HEK293T (cell line): ENCODE data around the gene NCF4.

Experiments used
- CTCF ChIA-PET: fragments of 350-600 bp; formaldehyde crosslinking; extraction: SDS; loops from one replicate; lab custom pipeline; 2021; ENCODE audit warnings: antibody characterized with exemption, inconsistent platforms; lab: Yijun Ruan, JAX
- POLR2A ChIA-PET: fragments of 350-600 bp; formaldehyde crosslinking; extraction: SDS; loops from one replicate; lab custom pipeline; 2020; ENCODE audit warnings: antibody characterized with exemption, inconsistent platforms; lab: Yijun Ruan, JAX
- DNase-seq: peaks from one replicate; pipeline ENCODE4 v3.0.0; 2012; ENCODE audit warnings: mixed read lengths; ENCODE audit errors: extremely low spot score
- ARNT ChIP-seq: fragments of 450-650 bp; IDR thresholded peaks from 2 replicates; pipeline ENCODE4 v1.6.1; 2017; ENCODE audit warnings: mild to moderate bottlenecking
- BHLHE40 ChIP-seq: fragments of 450-650 bp; IDR thresholded peaks from 2 replicates; pipeline ENCODE4 v1.6.1; 2016; ENCODE audit warnings: mild to moderate bottlenecking, moderate library complexity, borderline replicate concordance
- CTBP1 ChIP-seq: fragments of 450-650 bp; IDR thresholded peaks from 2 replicates; pipeline ENCODE4 v1.6.1; 2016; ENCODE audit warnings: borderline replicate concordance
- ELF4 ChIP-seq: fragments of 450-650 bp; IDR thresholded peaks from 2 replicates; pipeline ENCODE4 v1.6.1; 2017; ENCODE audit warnings: antibody characterized with exemption
- FOXA1 ChIP-seq: fragments of 450-650 bp; IDR thresholded peaks from 2 replicates; pipeline ENCODE4 v1.6.1; 2016; ENCODE audit warnings: mild to moderate bottlenecking
- FOXK2 ChIP-seq: fragments of 450-650 bp; IDR thresholded peaks from 2 replicates; pipeline ENCODE4 v1.6.1; 2016; ENCODE audit warnings: mild to moderate bottlenecking
- FOXM1 ChIP-seq: fragments of 450-650 bp; IDR thresholded peaks from 2 replicates; pipeline ENCODE4 v1.6.1; 2017; ENCODE audit warnings: mild to moderate bottlenecking, borderline replicate concordance
- HDGF ChIP-seq: fragments of 450-650 bp; IDR thresholded peaks from 2 replicates; pipeline ENCODE4 v1.6.1; 2017; ENCODE audit warnings: antibody characterized with exemption, borderline replicate concordance
- L3MBTL2 ChIP-seq: fragments of 450-650 bp; conservative IDR thresholded peaks from 2 replicates; pipeline ENCODE4 v1.6.1; 2016; ENCODE audit warnings: mild to moderate bottlenecking
- LEF1 ChIP-seq: fragments of 450-650 bp; IDR thresholded peaks from 2 replicates; pipeline ENCODE4 v1.6.1; 2017; ENCODE audit warnings: mild to moderate bottlenecking, borderline replicate concordance
- NFRKB ChIP-seq: fragments of 450-650 bp; IDR thresholded peaks from 2 replicates; pipeline ENCODE4 v1.6.1; 2016; ENCODE audit warnings: mild to moderate bottlenecking, moderate library complexity
- SP1 ChIP-seq: fragments of 450-650 bp; IDR thresholded peaks from 2 replicates; pipeline ENCODE4 v1.6.1; 2017
- SUZ12 ChIP-seq: fragments of 450-650 bp; IDR thresholded peaks from 2 replicates; pipeline ENCODE4 v1.6.1; 2016; ENCODE audit warnings: mild to moderate bottlenecking
- TARDBP ChIP-seq: fragments of 450-650 bp; IDR thresholded peaks from 2 replicates; pipeline ENCODE4 v1.6.1; 2016
- ZNF384 ChIP-seq: fragments of 450-650 bp; IDR thresholded peaks from 2 replicates; pipeline ENCODE4 v1.6.1; 2016
- TF ChIP-seq, protein P1 (sequence below): fragments of 450-650 bp; IDR thresholded peaks from 2 replicates; pipeline ENCODE4 v1.6.1; 2016

NCF4 gene

DNA sequence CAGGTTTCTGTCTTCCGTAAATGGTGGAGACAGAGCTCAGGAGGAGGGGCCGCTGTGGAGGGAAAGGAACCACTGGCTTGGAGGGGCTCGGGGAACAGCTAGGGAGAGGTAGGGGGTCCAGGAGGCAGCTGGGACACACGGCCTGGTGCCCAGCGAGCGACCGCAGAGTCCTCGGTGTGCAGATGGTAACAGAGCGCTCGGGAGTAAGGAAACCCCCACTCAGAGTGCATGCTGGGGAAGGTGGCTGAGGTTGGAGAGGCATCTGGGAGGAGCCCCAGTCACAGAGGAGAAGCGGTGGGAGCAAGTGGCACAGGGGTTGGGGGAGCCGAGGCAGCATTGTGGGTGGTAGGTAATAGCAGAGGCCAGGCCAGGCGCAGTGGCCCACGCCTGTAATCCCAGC is 10.8 kb upstream of the NCF4 start:
- ChIA-PET CTCF (no interaction called here), POLR2A (no interaction called here)
- no peak for DNase-seq
- TF ChIP-seq LEF1 (no peak), ARNT (no peak), BHLHE40 (no peak), ZNF384 (no peak)

DNA sequence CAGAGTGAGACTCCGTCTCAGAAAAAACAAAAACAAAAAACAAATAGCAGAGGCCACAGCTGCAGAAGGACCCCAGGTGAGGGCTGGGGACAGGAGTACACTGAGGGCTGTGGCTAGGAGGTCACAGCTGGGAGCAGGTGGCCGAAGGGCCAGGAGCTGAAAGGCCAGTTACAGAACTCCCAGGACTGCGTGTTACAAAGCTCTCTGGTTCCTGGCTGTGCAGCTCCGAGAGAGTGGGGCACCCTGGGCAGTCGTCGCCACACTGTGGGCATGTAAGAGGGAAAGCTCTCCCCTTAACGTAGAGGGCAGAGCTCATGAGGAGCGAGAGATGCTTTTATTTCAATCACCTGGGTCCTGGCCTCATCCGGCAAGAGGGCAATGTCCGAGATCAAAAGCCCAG is 10.1 kb upstream of the NCF4 start:
- no peak for TF ChIP-seq CTBP1
- TF ChIP-seq L3MBTL2: no peak
- no peak for TF ChIP-seq TARDBP
- TF ChIP-seq HDGF: no peak
- no peak for TF ChIP-seq FOXA1
- TF ChIP-seq ARNT: no peak
- TF ChIP-seq BHLHE40: no peak
- TF ChIP-seq ZNF384: no peak
- no peak for TF ChIP-seq ELF4
- TF ChIP-seq FOXM1: no peak
- ChIA-PET POLR2A (interaction anchor here (0.6 kb wide), 1 partner anchor 67 kb away, joined by 4 read pairs; no protein-coding TSS in a partner anchor), CTCF (no interaction called here)
- no peak for DNase-seq

DNA sequence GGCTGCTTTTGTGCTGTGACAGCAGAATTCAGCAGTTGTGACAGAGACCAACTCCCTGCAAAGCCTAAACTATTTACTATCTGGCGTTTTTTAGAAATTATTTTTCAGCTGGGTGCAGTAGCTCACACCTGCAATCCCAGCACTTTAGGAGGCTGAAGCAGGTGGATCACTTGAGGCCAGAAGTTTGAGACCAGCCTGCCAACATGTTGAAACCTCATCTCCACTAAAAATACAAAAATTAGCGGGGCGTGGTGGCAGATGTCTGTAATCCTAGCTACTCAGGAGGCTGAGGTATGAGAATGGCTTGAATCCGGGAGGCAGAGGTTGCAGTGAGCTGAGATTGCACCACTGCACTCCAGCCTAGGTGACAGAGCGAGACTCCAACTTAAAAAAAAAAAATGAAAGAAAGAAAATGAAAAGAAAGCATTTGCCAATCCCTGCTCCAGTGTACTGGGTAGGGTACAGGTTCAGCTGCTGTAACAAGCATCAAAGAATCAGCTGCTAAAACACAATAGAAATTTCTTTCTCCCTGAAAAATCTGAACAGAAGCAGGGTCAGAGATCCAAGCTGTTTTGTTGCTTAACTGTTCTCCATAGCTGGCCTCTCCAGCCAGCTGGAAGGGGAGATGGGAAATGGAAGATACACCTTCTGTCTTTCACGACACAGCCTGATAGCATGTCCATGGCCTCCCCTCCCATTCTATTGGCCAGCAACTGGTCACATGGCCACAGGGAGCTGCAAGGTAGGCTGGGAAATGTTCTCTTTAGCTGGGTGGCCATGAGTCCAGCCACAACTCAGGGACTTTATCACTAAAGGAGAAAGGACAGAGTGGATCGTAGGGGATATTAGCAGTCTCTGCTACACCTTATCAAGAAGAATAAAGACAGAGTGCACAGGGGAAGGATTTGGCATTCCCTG is 8.5 kb upstream of the NCF4 start:
- CTCF ChIA-PET: no interaction called here
- POLR2A ChIA-PET: interaction anchor here (1.4 kb wide), 1 partner anchor 76 kb away, joined by 5 read pairs; the partner anchor contains the start of gene IFT27
- DNase-seq: no peak
- TF ChIP-seq BHLHE40 (no peak), LEF1 (no peak), ELF4 (no peak), TARDBP (no peak), FOXA1 (no peak), NFRKB (no peak), SP1 (no peak), L3MBTL2 (no peak), FOXM1 (no peak), SUZ12 (no peak), ARNT (no peak), ZNF384 (no peak), FOXK2 (no peak), HDGF (no peak), CTBP1 (no peak)
- TF ChIP-seq, protein P1, sequence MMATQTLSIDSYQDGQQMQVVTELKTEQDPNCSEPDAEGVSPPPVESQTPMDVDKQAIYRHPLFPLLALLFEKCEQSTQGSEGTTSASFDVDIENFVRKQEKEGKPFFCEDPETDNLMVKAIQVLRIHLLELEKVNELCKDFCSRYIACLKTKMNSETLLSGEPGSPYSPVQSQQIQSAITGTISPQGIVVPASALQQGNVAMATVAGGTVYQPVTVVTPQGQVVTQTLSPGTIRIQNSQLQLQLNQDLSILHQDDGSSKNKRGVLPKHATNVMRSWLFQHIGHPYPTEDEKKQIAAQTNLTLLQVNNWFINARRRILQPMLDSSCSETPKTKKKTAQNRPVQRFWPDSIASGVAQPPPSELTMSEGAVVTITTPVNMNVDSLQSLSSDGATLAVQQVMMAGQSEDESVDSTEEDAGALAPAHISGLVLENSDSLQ: no peak

DNA sequence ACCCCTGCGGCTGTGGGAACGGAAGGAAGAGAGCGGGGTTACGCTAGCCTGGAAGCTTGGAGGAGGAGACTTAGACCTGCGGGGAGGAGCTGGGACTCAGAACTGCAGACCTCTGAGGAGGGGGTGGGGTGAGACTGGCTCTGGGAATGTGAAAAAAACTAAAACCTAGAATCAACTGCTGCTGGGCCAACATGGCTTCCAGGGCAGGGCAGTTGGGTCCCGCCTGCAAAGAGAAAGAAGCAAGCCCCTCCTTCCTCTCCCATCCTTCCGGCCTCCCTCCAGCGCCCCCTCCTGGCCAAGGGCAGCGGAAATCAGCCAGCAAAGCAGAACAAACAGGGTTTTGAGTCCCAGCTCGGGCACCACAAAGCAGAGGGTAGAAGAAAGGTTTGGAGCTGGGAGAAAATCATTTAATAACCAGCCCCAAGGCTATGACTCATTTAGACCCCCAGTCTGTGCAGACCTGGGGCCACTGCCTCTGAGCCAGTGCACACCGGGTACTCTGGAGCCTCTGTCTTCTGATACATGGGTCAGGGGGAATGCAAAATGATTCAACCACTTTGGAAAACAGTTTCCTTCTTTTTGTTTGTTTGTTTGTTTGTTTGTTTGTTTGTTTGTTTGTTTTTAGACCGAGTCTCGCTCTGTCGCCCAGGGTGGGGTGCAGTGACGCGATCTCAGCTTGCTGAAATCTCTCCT is 7.3 kb upstream of the NCF4 start:
- peak; percentile 83 for DNase-seq
- CTCF ChIA-PET: interaction anchor here (0.6 to 0.8 kb wide), 2 partner anchors 26 to 124 kb away, joined by 3 read pairs; no protein-coding TSS in a partner anchor
- POLR2A ChIA-PET: no interaction called here
- no peak for TF ChIP-seq CTBP1
- no peak for TF ChIP-seq LEF1
- TF ChIP-seq SUZ12: no peak
- TF ChIP-seq FOXK2: no peak
- TF ChIP-seq SP1: no peak
- no peak for TF ChIP-seq TARDBP
- TF ChIP-seq NFRKB: no peak
- no peak for TF ChIP-seq FOXM1
- no peak for TF ChIP-seq HDGF
- TF ChIP-seq ZNF384: no peak
- no peak for TF ChIP-seq ELF4
- TF ChIP-seq L3MBTL2: no peak
- no peak for TF ChIP-seq FOXA1
- TF ChIP-seq BHLHE40: no peak
- TF ChIP-seq, protein P1: no peak
- TF ChIP-seq ARNT: no peak

DNA sequence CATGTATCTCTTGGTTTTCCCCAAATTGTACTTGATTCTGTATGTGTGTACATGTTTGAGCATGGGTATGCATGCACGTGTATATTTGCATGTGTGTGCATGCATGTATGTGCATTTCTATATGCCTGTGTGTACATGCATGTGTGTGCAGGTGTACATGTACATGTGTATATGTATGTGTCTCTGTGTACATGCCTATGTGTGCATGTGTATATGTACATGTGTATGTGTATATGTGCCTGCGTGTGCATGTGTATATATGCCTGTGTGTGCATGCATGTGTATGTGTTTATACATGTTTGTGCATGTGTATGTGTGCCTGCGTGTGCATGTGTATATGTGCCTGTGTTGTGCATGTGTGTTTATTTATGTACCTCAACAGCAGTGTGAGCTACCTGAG is 5.3 kb upstream of the NCF4 start:
- POLR2A ChIA-PET: interaction anchor here (1.1 kb wide), 1 partner anchor 122 kb away, joined by 3 read pairs; no protein-coding TSS in a partner anchor

DNA sequence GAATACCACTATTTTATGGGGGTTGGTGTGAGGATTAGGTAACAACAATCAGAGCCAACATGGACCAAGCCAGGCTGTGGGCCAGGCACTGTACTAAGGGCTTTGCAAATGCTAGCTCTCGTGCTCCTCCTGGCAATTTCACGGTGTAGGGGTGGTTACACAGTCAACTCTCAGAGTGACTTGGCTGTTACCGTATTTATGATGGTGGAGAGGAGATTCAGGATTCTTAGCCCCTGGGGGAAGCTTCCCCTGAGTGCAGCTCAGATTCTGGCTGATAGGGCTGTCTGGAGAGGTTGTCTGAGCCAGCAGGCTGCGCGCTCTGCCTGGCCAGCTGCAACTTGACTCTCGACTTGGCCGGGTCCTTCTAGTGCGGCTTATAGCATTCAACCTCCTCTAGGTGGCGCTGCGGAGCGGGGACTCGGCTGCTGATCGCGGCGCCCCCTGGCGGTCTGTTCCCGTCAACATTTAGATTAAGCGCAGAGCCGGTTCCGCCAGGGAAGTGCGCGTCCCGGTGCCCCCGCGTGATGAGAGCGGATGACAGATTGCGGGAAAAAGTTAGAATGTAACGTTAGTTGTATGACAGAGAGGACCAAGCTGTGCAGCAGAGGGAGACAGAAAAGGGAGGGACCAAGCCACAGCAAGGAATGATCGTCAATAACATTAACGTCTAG is 4.5 kb upstream of the NCF4 start:
- CTCF ChIA-PET: interaction anchor here (0.6 to 2.7 kb wide), 37 partner anchors 9 to 347 kb away, joined by 3 to 19 read pairs (median 4); partner anchors contain the start of genes IFT27 and TST
- DNase-seq: peak; percentile 93
- POLR2A ChIA-PET: interaction anchor here (0.6 to 1.1 kb wide), 2 partner anchors 36 to 122 kb away, joined by 3 to 4 read pairs; no protein-coding TSS in a partner anchor
- 0 out of 2 replicates have a peak, but pooled peaks have one; percentile 32 for TF ChIP-seq CTBP1
- no peak for TF ChIP-seq HDGF
- TF ChIP-seq FOXK2: no peak
- TF ChIP-seq NFRKB: no peak
- TF ChIP-seq, protein P1: peak; percentile 78

More for the DNA sequence above, 5.3 kb upstream of the NCF4 start:
- no peak for TF ChIP-seq TARDBP
- no peak for TF ChIP-seq LEF1
- no peak for TF ChIP-seq L3MBTL2
- no peak for TF ChIP-seq FOXM1
- no peak for TF ChIP-seq NFRKB
- DNase-seq: no peak
- CTCF ChIA-PET: interaction anchor here (0.6 to 2.7 kb wide), 19 partner anchors 8 to 344 kb away, joined by 3 to 19 read pairs (median 5); no protein-coding TSS in a partner anchor
